IMR-90 (cell line): ENCODE results near the gene BRAP.
A peak's percentile ranks its signal among the peaks of the same experiment; 100 is the strongest.

Source experiments
- CEBPB ChIP-seq: IDR thresholded peaks from 2 replicates; pipeline ENCODE4 v1.6.1; 2012; ENCODE audit warnings: low read depth, low read length, improper control_type of control experiment
- CTCF ChIP-seq: conservative IDR thresholded peaks from 2 replicates; pipeline ENCODE4 v1.5.1; 2012; ENCODE audit warnings: mild to moderate bottlenecking, low read depth, low read length, improper control_type of control experiment
- MAFK ChIP-seq: IDR thresholded peaks from 2 replicates; pipeline ENCODE4 v1.6.1; 2012; ENCODE audit warnings: low read depth, low read length, improper control_type of control experiment
- MXI1 ChIP-seq: IDR thresholded peaks from 2 replicates; pipeline ENCODE4 v1.6.1; 2012; ENCODE audit warnings: low read depth, mild to moderate bottlenecking, low read length, moderate library complexity, borderline replicate concordance
- RCOR1 ChIP-seq: IDR thresholded peaks from 2 replicates; pipeline ENCODE4 v1.6.1; 2012; ENCODE audit warnings: mild to moderate bottlenecking, low read length, improper control_type of control experiment; ENCODE audit not compliant: insufficient replicate concordance
- SMC3 ChIP-seq: fragments of 150-350 bp; IDR thresholded peaks from 2 replicates; pipeline ENCODE4 v1.6.1; 2016; ENCODE audit warnings: low read depth, mild to moderate bottlenecking, antibody characterized with exemption, low read length, moderate library complexity

GRCh38 chr12:111673503-111673902, 12.3 kb downstream of the BRAP start:
- TF ChIP-seq CTCF (peak; percentile 56), MXI1 (no peak), SMC3 (peak; percentile 26; the same call in 1 of the 2 replicates), CEBPB (no peak), RCOR1 (no peak), MAFK (no peak)
